GM19099 (cell line): ENCODE results near the gene PNKP.

Source experiments
- POLR2A ChIP-seq: IDR thresholded peaks from 3 replicates; pipeline ENCODE4 v1.6.1; 2011; ENCODE audit warnings: low read depth; ENCODE audit not compliant: insufficient read length; ENCODE audit errors: extremely low read depth

PNKP gene

GRCh38 chr19:49850487-49851342, 16.7 kb downstream of the PNKP start, which contains the start of gene PTOV1:
TSS of gene PTOV1 (plus strand) at chr19:49851159.
- TF ChIP-seq POLR2A: peak; percentile 66

GRCh38 chr19:49850221-49850486, 17.2 kb downstream of the PNKP start:
- no peak for TF ChIP-seq POLR2A

- no peak for TF ChIP-seq POLR2A
Observed at GRCh38 chr19:49849433-49850220, 17.7 kb downstream of the PNKP start.

GRCh38 chr19:49848938-49849337, 18.4 kb downstream of the PNKP start:
- TF ChIP-seq POLR2A: no peak

DNA sequence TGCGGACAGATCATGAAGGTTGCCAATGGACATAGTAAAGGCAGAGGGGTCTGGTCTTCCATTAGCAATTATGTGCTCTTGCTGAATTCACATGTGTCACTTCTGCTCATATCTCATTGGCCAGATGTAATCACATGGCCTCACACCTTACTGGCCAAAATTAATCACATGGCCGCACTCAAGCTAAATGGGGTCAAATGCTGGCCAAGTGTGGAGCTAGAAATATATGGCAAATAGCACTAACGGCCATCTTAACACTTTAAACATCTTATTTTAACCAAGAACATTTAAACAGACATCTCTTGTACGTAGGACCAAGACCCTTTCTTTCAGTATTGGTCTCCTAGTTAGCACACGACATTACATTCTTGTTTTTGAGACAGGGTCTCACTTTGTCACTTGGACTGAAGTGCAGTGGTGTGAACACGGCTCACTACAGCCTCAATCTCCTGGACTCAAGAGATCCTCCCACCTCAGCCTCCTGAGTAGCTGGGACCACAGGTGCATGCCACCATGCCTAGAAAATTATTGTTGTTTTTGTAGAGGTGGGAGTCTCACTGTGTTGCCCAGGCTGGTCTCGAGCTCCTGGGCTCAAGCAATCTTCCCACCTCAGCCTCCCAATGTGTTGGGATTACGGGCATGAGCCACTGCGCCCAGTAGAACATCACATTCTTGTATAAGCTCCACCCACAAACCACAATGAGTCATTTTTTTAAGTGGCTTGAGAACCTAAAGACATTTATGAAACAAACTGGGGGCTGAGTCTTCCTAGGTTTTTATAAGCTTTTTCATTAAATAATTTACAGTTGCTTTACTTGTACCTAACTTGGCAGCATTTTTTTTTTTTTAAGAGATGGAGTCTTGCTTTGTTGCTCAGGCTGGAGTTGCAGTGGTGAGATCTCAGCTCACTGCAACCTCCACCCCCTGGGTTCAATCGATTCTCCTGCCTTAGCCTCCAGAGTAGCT, 19.4 kb downstream of the PNKP start:
- TF ChIP-seq POLR2A: no peak

DNA sequence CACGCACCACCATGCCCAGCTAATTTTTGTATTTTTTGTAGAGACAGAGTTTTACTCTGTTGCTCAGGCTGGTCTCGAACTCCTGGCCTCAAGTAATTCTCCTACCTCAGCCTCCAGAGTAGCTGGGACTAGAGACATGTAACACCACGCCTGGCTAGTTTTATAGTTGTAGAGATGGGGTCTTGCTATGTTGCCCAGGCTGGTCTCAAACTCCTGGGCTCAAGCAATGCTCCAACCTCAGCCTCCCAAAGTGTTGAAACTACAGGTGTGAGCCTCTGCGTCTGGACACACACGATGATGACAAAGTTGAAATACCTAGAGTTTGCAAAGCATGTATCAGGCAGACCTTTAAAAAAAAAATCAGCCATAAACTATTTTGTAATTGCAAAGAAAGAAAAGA, 21.0 kb downstream of the PNKP start:
- no peak for TF ChIP-seq POLR2A

GRCh38 chr19:49845414-49845813, 22.0 kb downstream of the PNKP start:
- no peak for TF ChIP-seq POLR2A

DNA sequence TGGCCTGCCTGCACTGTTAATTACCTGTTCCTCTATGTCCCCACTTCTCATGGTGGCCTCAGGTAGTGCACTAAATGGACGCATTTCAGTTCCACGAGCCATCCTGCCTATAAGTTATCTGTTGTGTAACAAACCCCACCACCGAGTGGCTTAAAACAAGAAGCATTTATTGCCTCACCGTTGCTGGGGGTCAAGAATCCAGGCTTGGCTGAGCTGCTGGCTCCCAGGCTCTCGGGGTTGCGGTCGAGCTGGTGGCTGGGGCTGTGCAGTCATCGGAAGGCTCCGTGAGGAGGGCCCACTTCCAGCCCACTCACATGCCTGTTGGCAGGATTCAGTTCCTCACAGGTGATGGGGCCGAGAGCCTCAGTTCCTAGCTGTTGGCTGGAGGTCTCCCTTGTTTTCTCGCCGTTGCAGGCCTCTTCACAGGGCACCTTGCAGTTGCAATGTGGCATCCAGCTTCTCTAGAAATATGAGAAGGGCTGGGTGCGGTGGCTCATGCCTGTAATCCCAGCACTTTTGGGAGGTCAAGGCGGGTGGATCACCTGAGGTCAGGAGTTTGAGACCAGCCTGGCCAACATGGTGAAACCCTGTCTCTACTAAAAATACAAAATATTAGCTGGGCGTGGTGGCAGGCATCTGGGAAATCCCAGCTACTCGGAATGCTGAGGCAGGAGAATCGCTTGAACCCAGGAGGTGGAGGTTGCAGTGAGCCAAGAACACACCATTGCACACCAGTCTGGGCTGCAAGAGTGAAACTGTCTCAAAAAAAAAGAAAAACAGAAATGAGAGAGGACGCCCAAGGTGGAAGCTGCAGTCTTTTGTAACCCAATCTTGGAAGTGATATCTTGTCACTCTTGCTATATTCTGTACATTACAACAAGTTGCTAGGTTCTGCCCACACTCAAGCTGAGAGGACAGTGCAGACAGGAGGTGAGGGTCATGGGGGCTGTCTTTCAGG, 23.0 kb downstream of the PNKP start:
- TF ChIP-seq POLR2A: no peak

- TF ChIP-seq POLR2A: no peak
Observed at GRCh38 chr19:49843265-49843664, 24.1 kb downstream of the PNKP start.

- TF ChIP-seq POLR2A: no peak
Observed at GRCh38 chr19:49840736-49841249, 26.6 kb downstream of the PNKP start.

GRCh38 chr19:49840321-49840720, 27.1 kb downstream of the PNKP start:
- TF ChIP-seq POLR2A: no peak

GRCh38 chr19:49839713-49840112, 27.7 kb downstream of the PNKP start:
- no peak for TF ChIP-seq POLR2A

- no peak for TF ChIP-seq POLR2A
Observed at GRCh38 chr19:49838885-49839588, 28.3 kb downstream of the PNKP start.
